Skeletal muscle satellite cell (primary cell): ENCODE results near the gene P2RY6. TPM values are rescaled to one million over a fixed set of nuclear protein-coding genes. Genes with fewer than 3 reads are reported as not detected.

Experiments
- H3K27me3 ChIP-seq: 2 replicates; pipeline ENCODE4 v1.7.0; 2013; ENCODE audit warnings: low read length; ENCODE audit not compliant: control insufficient read depth, insufficient read depth
- H3K36me3 ChIP-seq: 2 replicates; pipeline ENCODE4 v1.7.0; 2013; ENCODE audit warnings: mild to moderate bottlenecking, control low read depth, low read length; ENCODE audit not compliant: insufficient read depth
- H3K4me1 ChIP-seq: 2 replicates; pipeline ENCODE4 v1.7.0; 2013; ENCODE audit warnings: low read length; ENCODE audit not compliant: control insufficient read depth, insufficient read depth
- H3K4me2 ChIP-seq: 2 replicates; pipeline ENCODE4 v1.7.0; 2013; ENCODE audit warnings: mild to moderate bottlenecking, low read length
- H3K4me3 ChIP-seq: 2 replicates; pipeline ENCODE4 v1.7.0; 2013; ENCODE audit warnings: low read length
- H3K9ac ChIP-seq: 2 replicates; pipeline ENCODE4 v1.7.0; 2013; ENCODE audit warnings: mild to moderate bottlenecking, low read depth, low read length, moderate library complexity
- H3K9me3 ChIP-seq: replicated peaks from 2 replicates; pipeline ENCODE4 v1.7.0; 2013; ENCODE audit warnings: mild to moderate bottlenecking, control low read depth, low read length
- total RNA-seq: library from RNA; depleted of rRNA; stranded (reverse); fragments of >200 nt; gene quantifications from 2 replicates; pipeline ENCODE4 v1.2.3, GENCODE V29; 2012; rRNA removed

P2RY6 gene, protein sequence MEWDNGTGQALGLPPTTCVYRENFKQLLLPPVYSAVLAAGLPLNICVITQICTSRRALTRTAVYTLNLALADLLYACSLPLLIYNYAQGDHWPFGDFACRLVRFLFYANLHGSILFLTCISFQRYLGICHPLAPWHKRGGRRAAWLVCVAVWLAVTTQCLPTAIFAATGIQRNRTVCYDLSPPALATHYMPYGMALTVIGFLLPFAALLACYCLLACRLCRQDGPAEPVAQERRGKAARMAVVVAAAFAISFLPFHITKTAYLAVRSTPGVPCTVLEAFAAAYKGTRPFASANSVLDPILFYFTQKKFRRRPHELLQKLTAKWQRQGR
- 0.25 TPM in 1 of 2 replicates, not detected in the other for total RNA-seq

DNA sequence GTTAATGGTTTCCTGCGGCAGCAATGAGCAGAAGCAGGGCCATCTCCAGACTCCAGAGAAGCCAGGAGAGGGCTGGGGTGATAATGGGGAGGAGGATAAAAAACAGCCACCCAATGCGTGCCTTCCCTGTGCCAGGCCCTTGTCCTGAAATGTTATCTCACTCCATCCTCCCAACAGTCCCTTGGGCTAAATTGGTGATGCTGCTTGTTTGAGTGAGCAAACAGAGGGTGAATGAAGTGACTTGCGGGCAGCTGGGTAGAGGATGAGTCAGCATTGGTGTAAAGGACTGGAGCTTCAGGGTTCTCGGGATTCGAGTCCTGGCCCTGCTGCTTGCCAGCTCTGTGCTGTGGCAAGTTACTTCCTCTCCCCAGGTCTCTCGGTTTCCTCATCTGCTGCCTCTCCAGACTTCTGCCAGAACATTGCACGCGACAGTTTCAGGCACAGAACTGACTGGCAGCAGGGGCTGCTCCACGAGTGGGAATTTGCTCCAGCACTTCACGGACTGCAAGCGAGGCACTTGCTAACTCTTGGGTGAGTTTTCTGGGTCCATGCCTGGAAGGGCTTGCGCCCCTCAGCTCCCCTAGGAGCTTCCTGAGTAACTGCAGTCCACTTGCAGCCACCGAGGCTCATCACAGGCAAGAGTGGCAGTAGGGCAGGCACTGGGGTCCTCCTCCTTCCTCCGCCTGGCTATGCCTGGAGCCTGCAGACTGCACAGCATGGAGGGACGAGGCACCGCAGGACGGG is at the start of gene P2RY6:
TSS of gene P2RY6 (plus strand) at position 403 of the 744 bp plus-strand sequence. CDS start 24,181 bp downstream, outside the sequence.
- peaks cover 28% of the 10 kb centered on the region for H3K27me3 ChIP-seq
- no peak within 1 kb of the TSS for H3K4me2 ChIP-seq
- no peak within 1 kb of the TSS for H3K9ac ChIP-seq
- H3K4me1 ChIP-seq = peaks cover under 1% of the 10 kb centered on the region
- no peaks in the 10 kb centered on the region for H3K36me3 ChIP-seq
- H3K9me3 ChIP-seq = no peaks in the 10 kb centered on the region
- no peak within 1 kb of the TSS for H3K4me3 ChIP-seq

DNA sequence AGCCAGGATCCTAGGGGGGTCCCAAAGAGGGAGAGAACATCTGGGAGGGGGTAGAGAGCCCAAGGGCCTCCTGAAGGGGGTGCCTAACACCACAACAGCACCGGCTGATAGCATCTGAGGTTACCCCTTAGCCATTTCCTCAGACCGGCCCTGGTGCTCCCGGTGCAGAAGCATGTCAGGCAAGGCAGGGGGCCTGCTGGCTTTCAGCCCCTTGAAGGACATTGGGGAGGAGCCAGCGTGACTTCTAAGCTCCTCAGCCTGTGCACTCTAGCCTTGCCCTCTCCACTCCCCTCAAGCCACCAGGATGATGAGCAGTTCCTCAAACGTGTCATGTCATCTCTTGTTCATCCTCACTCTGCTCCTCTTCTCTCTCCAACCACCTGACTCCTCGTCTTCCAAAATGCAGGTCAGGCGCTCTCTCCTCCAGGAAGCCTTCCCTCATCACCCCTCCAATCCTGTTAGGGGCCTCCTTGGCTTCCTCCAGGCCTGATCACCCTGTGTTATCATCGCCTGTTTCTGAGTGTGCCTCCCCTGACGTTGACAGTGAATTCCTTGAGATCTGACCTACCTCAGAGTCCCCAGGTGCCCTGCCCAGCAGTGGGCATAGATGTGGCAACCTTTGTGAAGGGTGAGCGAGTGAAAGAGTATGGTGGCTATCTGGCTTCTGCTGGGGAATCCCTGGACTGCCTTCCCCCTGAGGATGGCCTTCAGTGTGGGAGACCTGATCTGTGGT is 48.0 kb upstream of the P2RY6 start:
- H3K4me1 ChIP-seq = no peaks in the 10 kb centered on the region

DNA sequence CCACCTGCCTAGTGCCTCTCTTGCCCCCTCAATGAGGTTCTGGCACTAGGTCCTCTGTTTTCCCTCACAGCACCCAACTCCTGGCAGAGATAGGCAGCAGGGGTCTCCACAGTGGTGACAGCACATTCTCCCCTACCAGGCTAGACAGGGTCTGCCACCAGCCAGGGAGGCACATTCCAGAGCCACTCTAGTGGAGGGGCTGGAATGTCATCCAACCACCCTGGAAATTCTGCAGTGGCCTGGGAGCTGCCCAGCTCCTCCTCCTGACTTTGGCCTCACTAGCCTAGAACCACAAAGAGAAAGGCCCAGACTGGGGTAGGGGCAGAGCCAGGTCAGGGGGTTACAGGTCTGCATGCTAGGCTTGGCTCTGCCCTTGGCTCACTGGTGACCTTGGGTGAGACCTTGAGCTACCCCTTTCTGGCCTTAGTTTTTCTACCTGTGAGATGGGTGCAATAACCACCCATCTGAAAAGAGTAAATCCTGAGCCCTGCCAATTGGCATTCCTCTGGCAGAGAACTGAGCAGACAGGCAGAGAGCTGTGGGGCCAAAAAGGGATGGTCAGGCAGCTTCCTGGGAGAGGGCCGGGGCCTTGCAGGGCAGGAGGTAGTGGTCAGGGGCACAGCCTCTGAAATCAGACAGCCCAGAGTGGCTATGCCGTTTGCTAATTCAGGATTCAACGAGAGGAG is 47.0 kb upstream of the P2RY6 start:
- H3K27me3 ChIP-seq = peaks cover 33% of the 10 kb centered on the region
- no peak overlapping the region for H3K9ac ChIP-seq
- H3K36me3 ChIP-seq = no peaks in the 10 kb centered on the region
- H3K4me2 ChIP-seq = no peak overlapping the region
- no peaks in the 10 kb centered on the region for H3K4me1 ChIP-seq
- H3K4me3 ChIP-seq = no peak overlapping the region
- H3K9me3 ChIP-seq = no peaks in the 10 kb centered on the region

More for the DNA sequence above, 48.0 kb upstream of the P2RY6 start:
- Histone ChIP-seq H3K27me3 (peaks cover 43% of the 10 kb centered on the region), H3K9me3 (no peaks in the 10 kb centered on the region), H3K36me3 (no peaks in the 10 kb centered on the region), H3K4me3 (no peak overlapping the region), H3K4me2 (no peak overlapping the region), H3K9ac (no peak overlapping the region)

DNA sequence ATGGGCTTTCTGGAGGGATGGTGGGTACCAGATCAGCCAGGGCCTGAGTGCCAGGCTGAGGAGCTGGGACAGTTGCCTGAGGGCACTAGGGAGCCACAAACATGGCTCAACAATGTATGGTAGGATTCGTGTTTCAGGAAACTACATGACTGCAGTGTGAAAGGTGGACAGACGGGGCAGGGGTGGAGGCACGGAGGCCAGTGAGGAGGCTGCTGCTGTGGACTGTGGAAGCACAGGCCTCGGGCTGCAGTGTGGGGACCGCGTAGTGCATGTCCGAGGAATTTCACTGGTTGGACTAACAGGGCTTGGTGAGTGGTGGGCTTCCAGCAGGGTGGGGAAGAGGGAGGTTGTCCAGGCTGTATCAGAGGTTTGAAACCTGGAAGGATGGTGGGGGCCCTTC is 46.3 kb upstream of the P2RY6 start:
- Histone ChIP-seq H3K36me3 (no peaks in the 10 kb centered on the region), H3K4me3 (no peak overlapping the region), H3K9ac (no peak overlapping the region), H3K9me3 (no peaks in the 10 kb centered on the region), H3K4me1 (no peaks in the 10 kb centered on the region), H3K27me3 (peaks cover 27% of the 10 kb centered on the region), H3K4me2 (no peak overlapping the region)

DNA sequence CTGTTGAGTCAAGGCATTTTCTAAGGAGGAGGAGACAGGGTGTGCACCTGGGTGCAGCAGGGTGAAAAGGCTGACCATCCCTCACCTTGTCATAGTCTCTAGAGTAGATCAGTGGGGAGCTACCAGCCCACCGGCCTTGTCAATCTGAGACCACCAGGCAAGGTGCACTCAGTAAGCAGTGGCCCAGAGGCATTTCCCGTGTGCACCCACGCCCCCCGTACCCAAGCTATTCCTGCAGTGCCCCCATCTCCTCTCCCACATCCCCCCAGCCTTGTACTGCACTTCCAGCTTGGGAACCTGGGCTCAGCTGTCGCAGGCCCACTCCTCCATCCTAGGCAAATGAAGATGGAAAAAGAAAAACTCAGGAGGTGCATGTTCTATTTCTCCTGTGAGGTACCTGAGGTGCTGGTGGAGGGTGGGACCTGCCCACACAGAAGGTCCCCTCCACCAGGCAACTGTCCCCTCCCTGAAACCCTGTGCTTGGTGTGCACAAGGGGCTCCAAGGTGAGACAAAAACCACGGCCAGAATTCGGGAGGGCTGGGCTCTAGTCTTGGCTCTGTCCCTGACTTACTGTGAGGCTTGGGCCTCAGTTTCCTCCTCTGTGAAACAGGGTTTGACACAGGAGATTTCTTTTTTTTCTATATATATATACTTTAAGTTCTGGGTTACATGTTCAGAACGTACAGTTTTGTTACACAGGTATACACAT is 45.7 kb upstream of the P2RY6 start:
- H3K4me3 ChIP-seq = no peak overlapping the region
- no peak overlapping the region for H3K9ac ChIP-seq
- H3K27me3 ChIP-seq = peaks cover 26% of the 10 kb centered on the region
- H3K4me2 ChIP-seq = no peak overlapping the region
- no peaks in the 10 kb centered on the region for H3K4me1 ChIP-seq
- no peaks in the 10 kb centered on the region for H3K9me3 ChIP-seq
- H3K36me3 ChIP-seq = no peaks in the 10 kb centered on the region

DNA sequence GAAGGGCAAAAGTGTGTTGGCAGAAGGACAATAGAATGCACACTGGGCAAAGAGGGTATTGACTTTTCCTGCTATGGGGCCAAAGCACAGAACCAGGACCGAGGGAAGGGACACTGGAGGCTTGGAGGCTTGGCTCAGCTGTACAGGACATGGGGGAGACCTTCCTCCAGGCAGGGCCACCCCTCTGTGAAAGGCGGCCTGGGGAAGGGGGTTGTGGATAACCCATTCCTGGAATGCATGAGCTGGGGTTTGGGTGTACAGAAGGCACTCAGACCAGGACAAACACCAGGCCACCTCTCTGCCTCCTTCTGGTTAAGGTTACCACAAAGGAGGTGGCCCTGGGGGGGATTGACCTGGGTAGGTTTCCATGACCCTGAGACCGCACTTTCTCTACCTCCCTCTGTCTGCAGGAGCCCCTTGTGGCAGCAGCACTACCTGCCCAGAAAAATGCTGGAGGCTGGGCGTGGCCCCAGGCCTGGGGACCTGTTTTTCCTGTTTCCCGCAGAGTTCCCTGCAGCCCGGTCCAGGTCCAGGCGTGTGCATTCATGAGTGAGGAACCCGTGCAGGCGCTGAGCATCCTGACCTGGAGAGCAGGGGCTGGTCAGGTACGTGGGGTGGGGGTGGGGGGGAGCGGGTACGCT is 44.4 kb upstream of the P2RY6 start:
- Histone ChIP-seq H3K9ac (no peak overlapping the region), H3K9me3 (no peaks in the 10 kb centered on the region), H3K36me3 (no peaks in the 10 kb centered on the region), H3K4me1 (no peaks in the 10 kb centered on the region), H3K4me3 (no peak overlapping the region), H3K27me3 (peaks cover 14% of the 10 kb centered on the region), H3K4me2 (no peak overlapping the region)

DNA sequence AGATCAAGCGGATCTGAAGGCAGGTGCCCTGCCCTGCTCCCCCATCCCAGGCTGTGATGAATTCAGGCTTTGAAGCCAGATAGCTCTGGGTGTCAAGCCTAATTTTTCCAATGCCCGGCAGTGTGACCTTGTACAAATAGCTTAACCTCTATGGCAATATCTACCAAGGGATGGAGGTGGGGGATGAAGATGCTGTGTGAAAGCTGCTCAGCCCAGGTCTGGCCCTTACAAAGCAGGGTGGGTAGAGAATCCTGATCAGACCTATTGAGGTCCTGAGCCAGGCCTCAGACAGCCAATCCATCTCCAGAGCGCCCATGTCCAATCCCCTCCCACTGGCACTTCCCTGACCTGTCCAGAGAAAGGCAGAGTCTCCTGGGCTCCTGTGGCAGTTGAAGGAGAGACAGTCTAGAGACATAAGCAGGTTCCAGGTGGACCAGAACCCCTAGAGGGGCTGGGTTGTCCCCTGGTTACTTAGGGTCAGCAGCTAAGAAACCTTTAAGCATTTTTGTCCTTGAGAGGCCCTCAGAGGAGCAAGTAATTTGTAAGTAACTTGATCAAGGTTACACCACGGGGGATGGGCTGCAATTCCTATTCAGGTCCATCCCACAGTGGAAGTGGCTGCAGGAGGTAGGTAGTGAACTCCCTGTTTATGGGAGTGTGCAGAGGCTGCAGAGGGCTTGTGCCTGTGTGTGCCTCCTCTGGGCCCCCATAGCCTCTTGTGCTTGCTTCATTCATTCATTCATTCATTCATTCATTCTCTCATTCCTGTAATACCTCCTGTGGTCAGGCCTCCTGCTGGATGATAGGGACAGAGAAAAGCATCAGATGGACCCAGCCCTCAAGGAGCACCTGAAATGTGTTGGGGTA is 43.6 kb upstream of the P2RY6 start:
- H3K4me2 ChIP-seq = no peak overlapping the region
- H3K4me3 ChIP-seq = no peak overlapping the region
- H3K27me3 ChIP-seq = peaks cover 8% of the 10 kb centered on the region
- H3K9ac ChIP-seq = no peak overlapping the region
- H3K9me3 ChIP-seq = no peaks in the 10 kb centered on the region
- H3K36me3 ChIP-seq = no peaks in the 10 kb centered on the region
- H3K4me1 ChIP-seq = no peaks in the 10 kb centered on the region

DNA sequence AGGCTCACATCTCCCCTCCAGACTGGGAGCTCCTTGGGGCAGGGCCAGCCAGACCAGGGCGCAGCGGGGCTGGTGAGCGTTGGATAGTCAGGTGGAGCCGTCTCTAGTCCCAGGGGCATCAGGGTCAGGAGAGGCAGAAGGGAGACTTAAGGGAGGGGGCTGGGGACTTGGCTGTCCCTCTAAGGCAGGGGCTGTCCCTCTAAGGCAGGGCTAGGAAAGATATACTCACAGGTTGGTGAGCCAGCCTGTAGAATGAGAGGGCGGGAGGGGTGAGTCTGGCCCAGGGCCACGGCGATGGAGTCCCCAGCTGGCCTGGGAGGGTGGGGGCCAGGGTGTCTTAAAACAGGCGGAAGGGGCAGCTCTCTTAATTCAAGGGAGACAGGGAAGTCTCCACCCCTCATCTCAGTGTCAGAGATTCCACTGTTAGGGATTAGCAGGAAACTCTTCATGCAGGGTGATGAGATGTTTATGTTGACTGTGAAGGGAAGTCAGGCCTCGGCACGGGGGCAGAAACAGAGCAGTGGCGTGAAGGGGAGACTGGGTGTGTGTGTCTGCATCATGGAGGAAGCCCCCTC is 42.7 kb upstream of the P2RY6 start:
- no peaks in the 10 kb centered on the region for H3K4me1 ChIP-seq
- H3K4me3 ChIP-seq = no peak overlapping the region
- no peak overlapping the region for H3K4me2 ChIP-seq
- no peaks in the 10 kb centered on the region for H3K36me3 ChIP-seq
- H3K9ac ChIP-seq = no peak overlapping the region
- H3K9me3 ChIP-seq = no peaks in the 10 kb centered on the region
- H3K27me3 ChIP-seq = peaks cover 6% of the 10 kb centered on the region

DNA sequence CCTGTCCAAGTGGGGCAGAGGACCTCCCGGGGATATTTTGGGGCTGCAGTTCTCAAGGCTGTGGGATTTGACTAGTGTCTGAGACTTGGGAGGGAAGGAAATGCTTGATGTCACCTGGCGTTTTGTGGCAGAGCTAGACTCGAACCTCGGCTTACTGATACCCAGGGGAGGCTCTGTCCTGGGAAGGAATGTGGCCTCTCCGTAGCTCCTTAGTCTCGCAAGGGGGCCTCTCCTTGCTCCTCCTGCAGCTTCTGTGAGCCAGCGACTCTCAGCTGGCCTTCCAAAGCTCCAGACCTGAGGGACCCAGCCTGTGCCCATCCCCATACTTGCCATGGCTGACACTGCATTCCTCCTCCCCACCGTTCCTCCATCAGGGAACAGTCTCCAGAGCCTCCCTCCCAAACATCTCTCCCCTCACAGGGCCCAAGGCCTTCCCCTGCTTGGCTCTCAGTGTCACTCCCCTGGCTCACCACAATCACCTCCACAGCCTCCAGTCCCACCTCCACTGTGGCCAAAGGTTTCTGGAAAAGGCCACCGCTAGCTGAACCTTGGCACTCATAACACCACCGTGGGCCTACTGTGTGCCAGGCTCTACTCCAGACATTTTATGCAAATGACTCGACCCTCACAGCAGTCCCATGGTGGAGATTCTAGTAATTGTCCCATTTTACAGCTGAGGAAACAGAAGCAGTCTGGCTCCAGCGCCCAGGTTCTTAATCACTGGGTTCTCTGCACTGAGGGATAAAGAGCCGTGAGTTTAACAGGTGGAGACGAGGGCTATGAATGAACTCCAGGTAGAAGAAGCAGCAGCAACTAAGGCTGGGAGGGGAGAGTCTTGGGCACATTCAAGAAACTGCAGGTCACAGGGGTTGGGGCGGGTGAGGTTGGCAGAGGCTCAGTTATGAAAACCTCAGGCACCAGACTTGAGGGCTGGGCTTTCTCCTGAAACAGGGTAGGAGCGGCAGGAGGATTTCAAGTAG is 42.0 kb upstream of the P2RY6 start:
- no peaks in the 10 kb centered on the region for H3K4me1 ChIP-seq
- H3K9ac ChIP-seq = no peak overlapping the region
- no peaks in the 10 kb centered on the region for H3K9me3 ChIP-seq
- H3K4me2 ChIP-seq = no peak overlapping the region
- H3K27me3 ChIP-seq = peaks cover under 1% of the 10 kb centered on the region
- H3K36me3 ChIP-seq = no peaks in the 10 kb centered on the region
- H3K4me3 ChIP-seq = no peak overlapping the region
